GM19238 (cell line): ENCODE data around the gene TMC6.
A peak's percentile ranks its signal among the peaks of the same experiment; 100 is the strongest.
"Not testable (repeated sequence)": the region's sequence is repeated elsewhere in the genome, so short reads cannot be mapped to it uniquely, and the experiment has no call there.

Experiments
- DNase-seq: peaks from one replicate; pipeline ENCODE4 v3.0.0; 2011; ENCODE audit warnings: low spot score; ENCODE audit not compliant: insufficient read length

TMC6 gene

GRCh38 chr17:78159575-78160158 lies 31.1 kb upstream of the TMC6 start:
- DNase-seq = no peak

- no peak for DNase-seq
Observed at GRCh38 chr17:78154903-78155811, 26.6 kb upstream of the TMC6 start.

GRCh38 chr17:78151514-78152008 lies 23.0 kb upstream of the TMC6 start:
- no peak for DNase-seq

GRCh38 chr17:78148286-78149016 lies 19.9 kb upstream of the TMC6 start:
- no peak for DNase-seq

- no peak for DNase-seq
Observed at GRCh38 chr17:78147315-78147998, 18.9 kb upstream of the TMC6 start.

- no peak for DNase-seq
Observed at GRCh38 chr17:78146881-78147280, 18.3 kb upstream of the TMC6 start.

- no peak for DNase-seq
Observed at GRCh38 chr17:78146471-78146869, 17.9 kb upstream of the TMC6 start.

GRCh38 chr17:78144736-78145641 lies 16.4 kb upstream of the TMC6 start:
- no peak for DNase-seq

- no peak for DNase-seq
Observed at GRCh38 chr17:78144147-78144719, 15.7 kb upstream of the TMC6 start.

GRCh38 chr17:78143214-78144146 lies 14.9 kb upstream of the TMC6 start:
- no peak for DNase-seq

GRCh38 chr17:78142119-78142861 lies 13.7 kb upstream of the TMC6 start:
- no peak for DNase-seq

GRCh38 chr17:78141437-78142118 lies 13.0 kb upstream of the TMC6 start:
- DNase-seq = no peak

- DNase-seq = peak; percentile 80
Observed at GRCh38 chr17:78140169-78141051, 11.9 kb upstream of the TMC6 start.

GRCh38 chr17:78139861-78140168 lies 11.3 kb upstream of the TMC6 start:
- DNase-seq = not testable (repeated sequence)

- no peak for DNase-seq
Observed at GRCh38 chr17:78138204-78139060, 9.9 kb upstream of the TMC6 start.
